A673 (cell line): Measurements from ENCODE around the gene CMTM3. TPM values are rescaled to one million over a fixed set of nuclear protein-coding genes. Genes with fewer than 3 reads are reported as not detected.

Experiments
- BruUV-seq: library from RNA; stranded (reverse); fragments of 400-500 nt; replicated peaks from 2 replicates; lab custom pipeline; 2021; lab: Mats Ljungman, UMichigan
- CTCF ChIA-PET: fragments of 300-600 bp; sonication (Branson Sonifier 250); formaldehyde crosslinking; loops from one replicate; lab custom pipeline; 2022; ENCODE audit warnings: antibody characterized with exemption; lab: Charles Lee
- POLR2A ChIA-PET: fragments of 300-600 bp; sonication (Branson Sonifier 250); formaldehyde crosslinking; loops from one replicate; lab custom pipeline; 2022; ENCODE audit warnings: antibody characterized with exemption; ENCODE audit not compliant: low non-redundant PET; lab: Charles Lee
- DNase-seq: peaks from one replicate; pipeline ENCODE4 v3.0.0-alpha.2; 2015; ENCODE audit warnings: low spot score
- H3K27ac ChIP-seq: fragments of 200-600 bp; sonication (generic); 2 replicates; pipeline ENCODE4 v1.5.1; 2016; ENCODE audit warnings: mixed run types, low read depth, mild to moderate bottlenecking, mixed read lengths, antibody characterized with exemption, low read length; ENCODE audit not compliant: poor library complexity, severe bottlenecking
- H3K27me3 ChIP-seq: fragments of 200-600 bp; sonication (generic); replicated peaks from 2 replicates; pipeline ENCODE4 v1.6.1; 2017; ENCODE audit warnings: mixed run types, low read depth, mild to moderate bottlenecking, mixed read lengths, antibody characterized with exemption, low read length; ENCODE audit not compliant: insufficient read depth, poor library complexity
- H3K36me3 ChIP-seq: fragments of 200-600 bp; sonication (generic); 2 replicates; pipeline ENCODE4 v1.6.1; 2016; ENCODE audit warnings: mixed run types, mild to moderate bottlenecking, mixed read lengths, antibody characterized with exemption, low read length; ENCODE audit not compliant: insufficient read depth, poor library complexity, severe bottlenecking
- H3K4me1 ChIP-seq: fragments of 200-600 bp; sonication (generic); 2 replicates; pipeline ENCODE4 v1.6.1; 2017; ENCODE audit warnings: mixed run types, mild to moderate bottlenecking, mixed read lengths, antibody characterized with exemption, low read length; ENCODE audit not compliant: insufficient read depth, poor library complexity, severe bottlenecking
- H3K4me3 ChIP-seq: fragments of 200-600 bp; sonication (generic); 2 replicates; pipeline ENCODE4 v1.5.1; 2016; ENCODE audit warnings: low read depth, mixed run types, mild to moderate bottlenecking, mixed read lengths, low read length; ENCODE audit not compliant: poor library complexity, severe bottlenecking
- H3K9me3 ChIP-seq: fragments of 200-600 bp; sonication (generic); 2 replicates; pipeline ENCODE4 v1.6.1; 2016; ENCODE audit warnings: mixed run types, low read depth, mild to moderate bottlenecking, mixed read lengths, antibody characterized with exemption, low read length; ENCODE audit not compliant: poor library complexity, severe bottlenecking
- CTCF ChIP-seq: fragments of 300-800, 200-600 bp; sonication (generic); conservative IDR thresholded peaks from 2 replicates; pipeline ENCODE4 v1.5.1; 2017; ENCODE audit warnings: low read depth, mild to moderate bottlenecking, antibody characterized with exemption, low read length, moderate library complexity, mixed read lengths
- EZH2 ChIP-seq: fragments of 200-600 bp; sonication (generic); IDR thresholded peaks from 2 replicates; pipeline ENCODE4 v1.6.1; 2017; ENCODE audit warnings: borderline replicate concordance, low read depth, mild to moderate bottlenecking, mixed read lengths, antibody characterized with exemption, low read length; ENCODE audit not compliant: poor library complexity, severe bottlenecking
- intact Hi-C: fragments of 100-400 bp; cut with micrococcal nuclease; formaldehyde crosslinking; loops from one replicate; pipeline ENCODE4 v1.10.0; 2022; ENCODE audit not compliant: unreplicated experiment
- total RNA-seq: library from RNA; stranded (reverse); gene quantifications from 2 replicates; pipeline ENCODE4 v1.2.3, GENCODE V29; 2021

The CMTM3 gene
- total RNA-seq, 1 experiment from 2014 or later, result 25.5 TPM

DNA sequence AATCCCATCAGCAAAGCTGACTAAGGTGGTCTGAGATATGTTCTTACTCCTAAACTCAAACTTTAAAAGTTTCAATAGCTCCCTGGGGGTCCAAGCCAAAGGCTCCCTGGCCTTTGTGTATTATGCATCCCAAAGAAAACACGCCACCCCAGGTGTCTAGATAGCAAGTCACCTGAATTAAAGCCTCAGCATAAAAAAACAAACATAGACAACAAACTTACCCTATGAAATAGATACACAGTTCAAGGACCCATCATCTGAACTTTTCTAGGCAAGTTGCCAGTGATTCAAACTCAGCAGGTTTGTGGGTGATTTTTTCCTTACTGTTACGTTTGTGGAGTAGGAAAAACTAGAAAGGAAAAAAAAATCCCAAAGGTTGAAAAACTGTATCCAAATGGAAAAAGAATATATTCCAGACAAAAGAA is 12.5 kb downstream of the CMTM3 start:
- Histone ChIP-seq H3K9me3 (no peaks in the 10 kb centered on the region), H3K4me3 (no peak overlapping the region), H3K4me1 (peaks cover 17% of the 10 kb centered on the region), H3K27ac (no peak overlapping the region), H3K27me3 (no peaks in the 10 kb centered on the region), H3K36me3 (peaks cover 17% of the 10 kb centered on the region)
- ChIA-PET POLR2A (no interaction called here), CTCF (interaction anchor here (0.9 kb wide), 1 partner anchor 9 kb away, joined by 3 read pairs; no protein-coding TSS in a partner anchor)
- no peak for DNase-seq
- no TSS peak for BruUV-seq
- TF ChIP-seq EZH2, result no peak
- no peak for TF ChIP-seq CTCF
- intact Hi-C loops, result no loop called here

GRCh38 chr16:66617728-66618127 is 13.2 kb downstream of the CMTM3 start:
- Histone ChIP-seq H3K27me3 (no peaks in the 10 kb centered on the region), H3K4me3 (no peak overlapping the region), H3K27ac (no peak overlapping the region), H3K9me3 (no peaks in the 10 kb centered on the region), H3K36me3 (peaks cover 13% of the 10 kb centered on the region), H3K4me1 (peaks cover 17% of the 10 kb centered on the region)
- no TSS peak for BruUV-seq
- CTCF ChIA-PET, result interaction anchor here (0.6 kb wide), 1 partner anchor 96 kb away, joined by 4 read pairs; no protein-coding TSS in a partner anchor
- intact Hi-C loops, result no loop called here
- DNase-seq, result no peak
- TF ChIP-seq CTCF, result no peak
- TF ChIP-seq EZH2, result no peak
- POLR2A ChIA-PET, result no interaction called here

GRCh38 chr16:66618588-66619375 is 14.3 kb downstream of the CMTM3 start:
- ChIA-PET POLR2A (no interaction called here), CTCF (no interaction called here)
- TF ChIP-seq EZH2 (no peak), CTCF (no peak)
- H3K9me3 ChIP-seq, result no peaks in the 10 kb centered on the region
- DNase-seq, result no peak
- H3K36me3 ChIP-seq, result peaks cover 4% of the 10 kb centered on the region
- H3K4me1 ChIP-seq, result peaks cover 17% of the 10 kb centered on the region
- intact Hi-C loops, result no loop called here
- H3K27ac ChIP-seq, result peak overlapping the region; percentile 39
- H3K4me3 ChIP-seq, result no peak overlapping the region
- H3K27me3 ChIP-seq, result no peaks in the 10 kb centered on the region
- BruUV-seq, result no TSS peak
